Activated naive CD4-positive, alpha-beta T cell treated with anti-CD3 and anti-CD28 coated beads for 36 hours (primary cell): ENCODE results near the gene FTO. TPM values are rescaled to one million over a fixed set of nuclear protein-coding genes. Genes with fewer than 3 reads are reported as not detected.

ENCODE experiments used
- CTCF ChIA-PET: fragments of 350-600 bp; sonication (Branson Sonifier 250); formaldehyde crosslinking; loops from one replicate; lab custom pipeline; 2021; ENCODE audit warnings: antibody characterized with exemption; lab: Charles Lee
- DNase-seq: peaks from one replicate; pipeline ENCODE4 v3.0.0-alpha.2; 2020
- H3K27ac Mint-ChIP-seq: one replicate; pipeline ENCODE4 v1.8.0; 2021; ENCODE audit warnings: mild to moderate bottlenecking, mixed read lengths
- H3K27me3 Mint-ChIP-seq: one replicate; pipeline ENCODE4 v1.8.0; 2021; ENCODE audit warnings: low read depth, mixed read lengths
- H3K36me3 Mint-ChIP-seq: one replicate; pipeline ENCODE4 v1.8.0; 2021; ENCODE audit warnings: low read depth, mixed read lengths
- H3K4me1 Mint-ChIP-seq: one replicate; pipeline ENCODE4 v1.8.0; 2021; ENCODE audit warnings: low read depth, mixed read lengths
- H3K4me3 Mint-ChIP-seq: one replicate; pipeline ENCODE4 v1.8.0; 2021; ENCODE audit warnings: mild to moderate bottlenecking, moderate library complexity, mixed read lengths
- H3K9me3 Mint-ChIP-seq: one replicate; pipeline ENCODE4 v1.8.0; 2021; ENCODE audit warnings: mixed read lengths
- intact Hi-C: fragments of 100-400 bp; cut with micrococcal nuclease; formaldehyde crosslinking; loops from one replicate; pipeline ENCODE4 v1.15.1; 2023
- total RNA-seq, 2 experiments: library from RNA; stranded (reverse); gene quantifications; one replicate each; pipeline ENCODE4 v1.2.3, GENCODE V29; 2021

Gene FTO
- total RNA-seq, 2 experiments from 2014 or later: 60.2 to 63.9 TPM

DNA sequence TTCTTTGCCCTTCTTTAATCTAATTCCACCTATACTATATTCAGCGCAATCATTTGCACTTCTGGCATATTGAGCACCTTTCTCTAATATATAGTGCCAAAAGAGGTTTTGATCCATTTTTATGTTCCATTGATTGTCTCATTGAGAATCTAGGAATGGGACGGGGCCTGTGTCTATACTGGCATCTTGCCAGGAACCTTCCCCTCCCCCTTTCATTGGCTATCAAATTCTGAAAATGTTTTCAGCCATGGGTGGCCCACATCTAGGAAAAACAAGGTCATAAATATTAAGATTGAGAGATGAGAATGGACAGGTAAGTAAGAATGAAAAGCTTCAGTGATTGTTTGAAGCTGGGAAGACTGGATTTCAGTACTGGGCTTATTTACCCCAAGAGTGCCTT is 159.9 kb downstream of the FTO start:
- CTCF ChIA-PET: no interaction called here
- no peak overlapping the region for H3K4me3 Mint-ChIP-seq
- intact Hi-C loops: loop anchor here (2.0 kb wide), 2 partner anchors 41 to 49 kb away; no protein-coding TSS in a partner anchor
- no peak overlapping the region for H3K27ac Mint-ChIP-seq
- no peak for DNase-seq
- peaks cover 32% of the 10 kb centered on the region for H3K36me3 Mint-ChIP-seq
- H3K9me3 Mint-ChIP-seq: peaks cover 4% of the 10 kb centered on the region
- peaks cover 11% of the 10 kb centered on the region for H3K4me1 Mint-ChIP-seq
- no peaks in the 10 kb centered on the region for H3K27me3 Mint-ChIP-seq

DNA sequence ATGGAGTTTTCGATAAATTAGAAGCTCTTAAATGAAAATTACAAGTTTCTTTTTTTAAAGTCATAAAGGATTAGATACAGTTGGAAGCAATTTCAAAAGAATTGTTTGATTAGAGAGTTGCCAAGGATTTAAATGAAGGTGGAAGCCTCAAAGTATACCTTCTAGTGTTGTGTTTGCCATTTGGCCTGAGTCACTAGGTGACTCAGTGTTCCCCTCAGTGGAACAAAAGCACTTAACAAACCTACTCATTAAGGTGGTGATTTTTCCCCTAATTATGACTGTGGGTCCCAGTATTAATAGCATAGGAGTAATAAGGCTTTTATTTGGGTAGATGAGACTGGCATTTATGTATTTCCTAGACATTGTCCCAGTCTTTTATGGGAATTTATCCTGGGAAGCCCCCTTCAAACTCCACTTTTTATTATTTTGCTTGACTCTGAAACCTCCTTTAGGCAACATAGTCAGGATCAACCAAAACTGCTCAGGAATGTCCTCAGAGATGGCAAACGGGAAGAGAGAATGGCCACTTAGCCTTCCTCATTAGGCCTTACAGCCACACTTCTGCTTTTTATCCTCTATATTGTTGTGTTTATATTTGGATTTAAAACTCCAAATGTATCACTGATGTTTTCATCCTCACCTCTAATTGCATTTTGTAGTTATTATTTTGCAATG is 161.0 kb downstream of the FTO start:
- Mint-ChIP-seq H3K9me3 (peaks cover 11% of the 10 kb centered on the region), H3K27me3 (no peaks in the 10 kb centered on the region), H3K36me3 (peaks cover 38% of the 10 kb centered on the region), H3K4me3 (no peak overlapping the region), H3K4me1 (peaks cover 11% of the 10 kb centered on the region), H3K27ac (peak overlapping the region; percentile 27)
- intact Hi-C loops: loop anchor here (1.0 to 2.0 kb wide), 3 partner anchors 42 to 330 kb away; no protein-coding TSS in a partner anchor
- DNase-seq: peak; percentile 24
- CTCF ChIA-PET: interaction anchor here (0.8 kb wide), 1 partner anchor 28 kb away, joined by 4 read pairs; no protein-coding TSS in a partner anchor

DNA sequence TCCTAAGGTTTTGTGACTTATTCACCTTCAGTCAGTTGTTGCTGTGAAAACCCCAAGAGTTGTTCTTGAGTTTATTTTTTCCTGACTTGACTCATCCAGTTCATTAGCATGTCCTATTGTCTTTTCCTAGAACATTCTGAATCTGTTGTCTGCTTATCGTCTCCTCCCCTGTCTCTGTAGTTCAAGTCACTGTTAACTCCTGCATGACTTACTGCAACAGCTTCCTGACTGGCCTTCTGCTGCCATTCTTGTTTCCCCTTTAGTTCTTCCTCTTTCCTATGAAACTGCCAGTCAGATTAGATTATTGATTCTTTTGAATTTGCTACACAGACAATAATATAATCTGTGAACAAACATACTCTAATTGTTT is 161.5 kb downstream of the FTO start:
- Mint-ChIP-seq H3K36me3 (peaks cover 42% of the 10 kb centered on the region), H3K27ac (peak overlapping the region; percentile 27), H3K4me1 (peaks cover 11% of the 10 kb centered on the region), H3K27me3 (no peaks in the 10 kb centered on the region), H3K9me3 (peaks cover 15% of the 10 kb centered on the region), H3K4me3 (no peak overlapping the region)
- intact Hi-C loops: loop anchor here (1.0 to 2.0 kb wide), 3 partner anchors 43 to 330 kb away; no protein-coding TSS in a partner anchor
- CTCF ChIA-PET: no interaction called here
- no peak for DNase-seq

DNA sequence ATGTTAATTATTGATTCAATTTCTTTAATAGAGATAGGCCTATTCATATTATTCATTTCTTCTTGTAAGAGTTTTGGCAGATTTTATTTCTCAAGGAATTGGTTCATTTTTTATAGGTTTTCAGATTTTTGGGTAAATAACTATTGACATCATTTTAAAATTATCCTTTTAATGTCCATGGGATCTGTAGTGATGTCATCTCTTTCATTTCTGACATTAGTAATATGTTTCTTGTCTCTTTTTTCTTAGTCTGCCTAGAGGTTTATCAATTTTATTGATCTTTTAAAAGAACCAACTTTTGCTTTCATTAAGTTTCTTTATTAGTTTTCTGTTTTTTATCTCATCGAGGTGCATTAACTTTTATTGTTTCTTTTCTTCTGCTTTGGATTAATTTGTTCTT is 162.6 kb downstream of the FTO start:
- Mint-ChIP-seq H3K4me1 (peaks cover 11% of the 10 kb centered on the region), H3K27ac (no peak overlapping the region), H3K9me3 (peaks cover 22% of the 10 kb centered on the region), H3K36me3 (peaks cover 50% of the 10 kb centered on the region), H3K4me3 (no peak overlapping the region), H3K27me3 (no peaks in the 10 kb centered on the region)
- intact Hi-C loops: no loop called here
- CTCF ChIA-PET: no interaction called here
- DNase-seq: no peak

DNA sequence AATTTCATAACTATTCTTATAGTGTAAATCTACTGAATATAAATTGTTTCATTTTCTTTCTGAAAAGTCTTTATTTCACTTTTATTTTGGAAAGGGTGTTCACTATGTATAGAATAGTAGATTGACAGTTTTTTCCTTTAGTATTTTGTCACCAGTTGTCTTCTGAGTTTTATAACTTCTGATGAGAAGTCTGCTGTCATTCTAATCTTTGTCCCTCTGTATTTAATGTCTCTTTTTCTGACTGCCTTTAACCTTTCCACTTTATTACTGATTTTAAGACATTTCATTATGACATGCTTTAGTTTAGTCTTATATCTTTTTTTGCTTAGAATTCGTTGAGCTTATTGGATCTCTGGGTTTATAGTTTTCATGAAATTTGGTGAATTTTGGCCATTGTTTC is 166.9 kb downstream of the FTO start:
- Mint-ChIP-seq H3K4me1 (peaks cover 3% of the 10 kb centered on the region), H3K4me3 (no peak overlapping the region), H3K36me3 (peaks cover 54% of the 10 kb centered on the region), H3K9me3 (peaks cover 22% of the 10 kb centered on the region), H3K27ac (no peak overlapping the region), H3K27me3 (no peaks in the 10 kb centered on the region)
- DNase-seq: no peak
- CTCF ChIA-PET: no interaction called here
- intact Hi-C loops: no loop called here

DNA sequence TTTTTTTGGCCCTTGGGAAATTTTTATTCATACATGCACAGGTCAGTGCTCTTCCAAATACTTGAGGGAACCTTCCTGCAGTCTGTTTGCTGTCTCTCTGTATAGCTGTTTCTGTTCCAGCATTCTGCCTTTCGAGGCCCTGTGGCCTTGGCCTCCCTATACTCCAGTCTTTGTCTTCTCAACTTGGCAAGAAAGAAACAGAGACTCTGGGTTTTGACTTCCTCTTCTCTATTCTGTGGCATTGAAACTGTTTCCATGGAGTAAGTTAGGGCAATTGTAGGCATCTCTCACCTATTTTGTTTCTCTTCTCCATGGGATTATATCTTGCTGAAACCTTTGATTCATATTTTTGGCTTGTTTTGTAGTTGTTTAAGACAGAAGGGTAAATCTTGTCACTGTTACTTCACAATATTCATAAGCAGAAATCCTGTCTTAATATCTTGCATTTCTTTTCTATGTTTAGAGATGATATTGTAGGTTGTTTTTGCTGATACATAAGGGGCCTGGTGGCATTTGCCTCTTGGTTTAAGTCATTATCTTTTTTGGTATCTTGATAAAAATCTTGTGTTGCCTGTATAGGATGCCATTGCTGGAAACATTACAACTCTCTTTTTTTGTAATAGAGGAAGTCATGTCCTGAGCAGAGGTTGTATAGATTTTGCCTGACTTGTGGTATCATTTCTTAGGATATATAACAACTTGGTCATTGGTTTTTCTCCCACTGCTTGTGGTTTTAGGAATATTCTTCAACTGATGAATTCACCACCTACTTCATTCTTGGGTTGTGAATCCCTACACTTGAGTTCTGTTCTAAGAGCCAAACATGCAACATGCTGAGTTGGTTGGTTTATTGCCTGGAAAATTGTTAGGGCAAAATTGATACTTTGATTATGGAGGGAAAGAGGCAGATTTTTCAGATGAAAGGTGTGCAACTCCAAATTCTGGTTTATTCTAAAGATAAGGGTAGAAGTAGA is 168.6 kb downstream of the FTO start:
- no peak for DNase-seq
- Mint-ChIP-seq H3K4me3 (no peak overlapping the region), H3K36me3 (peaks cover 45% of the 10 kb centered on the region), H3K9me3 (peaks cover 20% of the 10 kb centered on the region), H3K27me3 (no peaks in the 10 kb centered on the region), H3K27ac (no peak overlapping the region), H3K4me1 (peaks cover 2% of the 10 kb centered on the region)
- intact Hi-C loops: no loop called here
- CTCF ChIA-PET: no interaction called here

DNA sequence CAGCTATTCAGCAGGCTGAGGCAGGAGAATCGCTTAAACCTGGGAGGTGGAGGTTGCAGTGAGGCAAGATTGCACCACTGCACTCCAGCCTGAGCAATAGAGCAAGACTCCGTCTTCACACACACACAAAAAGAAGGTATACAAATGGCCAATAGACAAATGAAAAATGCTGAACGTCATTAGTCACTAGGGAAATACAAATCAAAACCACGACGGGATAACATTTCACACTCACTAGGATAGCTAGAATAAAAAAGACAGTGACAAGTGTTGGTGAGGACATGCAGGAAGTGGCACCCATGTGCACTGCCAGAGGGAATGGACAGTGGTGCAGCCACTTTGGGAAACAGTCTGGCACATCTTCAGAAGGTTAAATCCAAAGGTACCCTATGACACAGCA is 172.9 kb downstream of the FTO start:
- Mint-ChIP-seq H3K4me1 (peaks cover 2% of the 10 kb centered on the region), H3K27me3 (no peaks in the 10 kb centered on the region), H3K27ac (no peak overlapping the region), H3K4me3 (no peak overlapping the region), H3K9me3 (no peaks in the 10 kb centered on the region), H3K36me3 (peaks cover 28% of the 10 kb centered on the region)
- CTCF ChIA-PET: no interaction called here
- intact Hi-C loops: no loop called here
- DNase-seq: no peak

DNA sequence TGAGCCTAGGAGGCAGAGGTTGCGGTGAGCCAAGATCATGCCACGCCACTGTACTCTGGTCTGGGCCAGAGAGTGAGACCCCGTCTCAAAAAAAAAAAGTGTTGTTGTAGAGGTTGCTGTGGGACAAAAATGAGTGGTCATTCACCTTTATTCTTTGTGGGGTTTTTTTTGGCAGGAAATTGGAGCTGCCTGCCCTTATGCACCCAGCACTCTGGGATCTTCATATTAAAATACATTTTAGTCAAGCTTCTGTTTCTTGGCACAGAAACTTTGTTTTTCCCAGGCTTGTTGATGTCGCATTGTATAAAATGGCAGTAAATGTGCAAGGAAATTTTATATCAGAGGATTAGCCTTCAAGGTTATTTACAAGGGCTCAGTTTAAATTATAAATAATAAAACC is 174.3 kb downstream of the FTO start:
- Mint-ChIP-seq H3K9me3 (no peaks in the 10 kb centered on the region), H3K27me3 (no peaks in the 10 kb centered on the region), H3K4me3 (no peak overlapping the region), H3K27ac (no peak overlapping the region), H3K36me3 (peaks cover 26% of the 10 kb centered on the region), H3K4me1 (no peaks in the 10 kb centered on the region)
- intact Hi-C loops: no loop called here
- CTCF ChIA-PET: no interaction called here
- DNase-seq: no peak

DNA sequence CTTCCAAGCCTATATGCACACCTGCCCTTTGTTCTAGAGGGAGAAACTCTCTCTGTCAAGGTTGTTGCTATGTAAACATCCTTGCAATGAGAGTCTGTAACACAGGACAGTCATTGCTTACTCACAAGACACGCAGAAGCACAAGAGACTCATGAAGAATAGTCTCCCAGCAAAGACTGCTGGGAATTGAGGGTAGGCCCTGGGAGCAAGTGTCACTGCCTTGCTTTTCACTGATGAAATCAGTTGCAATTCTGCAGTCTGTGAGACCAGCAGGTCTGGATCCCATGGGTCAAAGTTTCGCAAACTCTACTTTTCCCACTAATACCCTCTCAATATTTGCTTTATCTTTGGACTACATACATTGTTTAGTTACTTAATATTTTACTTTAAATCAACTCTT is 177.4 kb downstream of the FTO start:
- DNase-seq: no peak
- Mint-ChIP-seq H3K36me3 (peaks cover 40% of the 10 kb centered on the region), H3K27me3 (no peaks in the 10 kb centered on the region), H3K9me3 (peaks cover 2% of the 10 kb centered on the region), H3K4me1 (no peaks in the 10 kb centered on the region), H3K4me3 (no peak overlapping the region), H3K27ac (no peak overlapping the region)
- intact Hi-C loops: no loop called here
- CTCF ChIA-PET: no interaction called here

DNA sequence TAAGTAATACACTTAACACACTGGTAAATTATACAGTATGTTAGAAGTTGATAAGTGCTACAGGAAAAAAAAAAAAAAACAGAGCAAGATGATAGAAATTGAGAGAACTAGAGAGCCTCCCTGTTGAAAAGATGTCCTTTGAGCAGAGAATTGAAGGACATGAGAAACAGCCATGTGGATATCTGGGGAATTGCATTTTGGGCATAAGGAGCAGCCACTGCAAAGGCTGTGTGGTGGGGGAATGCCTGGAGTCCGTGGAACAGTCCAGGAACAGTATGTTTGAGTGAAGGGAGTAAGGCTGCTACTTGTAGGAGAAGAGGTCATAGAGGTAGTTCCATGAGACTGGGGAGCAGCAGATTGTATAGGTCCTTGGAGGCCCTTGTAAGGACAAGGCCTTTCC is 178.4 kb downstream of the FTO start:
- Mint-ChIP-seq H3K36me3 (peaks cover 41% of the 10 kb centered on the region), H3K4me1 (no peaks in the 10 kb centered on the region), H3K27ac (no peak overlapping the region), H3K27me3 (no peaks in the 10 kb centered on the region), H3K9me3 (peaks cover 2% of the 10 kb centered on the region), H3K4me3 (no peak overlapping the region)
- intact Hi-C loops: no loop called here
- CTCF ChIA-PET: no interaction called here
- DNase-seq: no peak

DNA sequence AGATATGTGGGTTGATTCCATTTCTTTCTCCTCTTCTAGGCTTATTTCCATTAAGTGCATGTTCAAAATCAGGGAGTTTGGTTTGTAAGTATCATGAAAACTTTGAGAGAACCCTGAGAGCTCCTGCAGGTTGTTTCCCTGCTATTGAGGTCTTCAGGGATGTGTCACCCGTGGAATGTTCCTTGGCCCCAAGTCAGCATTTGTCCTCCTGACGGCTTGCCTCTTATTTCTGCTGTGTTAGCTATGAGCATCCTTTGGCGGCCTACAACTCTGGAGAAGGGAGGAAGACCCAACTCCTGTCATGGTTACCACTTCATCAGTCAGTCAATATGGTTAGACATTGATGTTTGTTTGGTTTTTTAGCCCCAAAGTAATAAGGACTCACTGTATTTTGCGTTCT is 180.8 kb downstream of the FTO start:
- CTCF ChIA-PET: interaction anchor here (0.6 kb wide), 1 partner anchor 269 kb away, joined by 3 read pairs; no protein-coding TSS in a partner anchor
- intact Hi-C loops: no loop called here
- DNase-seq: no peak
- Mint-ChIP-seq H3K4me1 (no peaks in the 10 kb centered on the region), H3K27ac (no peak overlapping the region), H3K36me3 (peaks cover 40% of the 10 kb centered on the region), H3K4me3 (no peak overlapping the region), H3K9me3 (peaks cover 2% of the 10 kb centered on the region), H3K27me3 (no peaks in the 10 kb centered on the region)

DNA sequence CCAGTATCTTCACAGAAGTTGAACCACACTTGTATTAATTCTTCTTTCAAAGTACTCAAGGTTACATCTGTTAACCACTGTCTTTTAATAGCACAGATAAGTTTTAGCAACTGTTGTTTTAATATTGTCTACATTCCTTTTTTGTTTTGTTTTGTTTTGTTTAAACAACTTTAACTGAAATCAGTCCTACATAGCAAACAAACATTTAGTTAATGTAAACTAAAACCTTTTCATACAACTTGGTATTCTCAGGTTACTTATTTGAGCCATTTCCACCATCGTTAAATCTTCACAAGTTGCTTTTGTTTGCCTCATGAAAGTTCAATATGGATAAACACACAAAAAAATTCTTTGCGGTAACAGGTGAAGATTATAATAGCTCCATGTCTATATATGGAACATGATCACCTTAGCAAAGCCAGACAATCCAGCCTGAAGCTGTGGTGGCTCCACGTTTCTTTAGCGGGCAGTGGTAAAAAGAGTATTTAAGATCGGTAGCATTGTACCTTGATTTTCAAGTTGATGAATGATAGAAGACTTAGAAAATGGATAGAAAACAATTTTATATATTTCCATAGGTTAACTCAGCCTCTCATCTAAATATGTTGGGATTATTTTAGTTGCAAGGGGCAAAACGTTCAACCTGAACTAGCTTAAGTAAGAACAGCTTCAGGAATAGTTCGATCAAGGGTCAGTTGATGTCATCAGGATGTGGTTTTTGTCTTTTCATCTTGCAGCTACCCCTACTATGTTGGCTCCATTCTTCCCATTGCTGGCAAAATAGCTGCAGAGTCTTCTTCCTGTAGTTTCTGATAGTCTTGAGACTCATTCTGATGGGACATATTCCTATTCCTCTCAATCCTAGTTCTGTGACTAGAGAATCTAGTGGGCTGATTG is 182.8 kb downstream of the FTO start:
- CTCF ChIA-PET: interaction anchor here (0.6 to 1.2 kb wide), 3 partner anchors 10 to 143 kb away, joined by 3 to 7 read pairs (median 4); no protein-coding TSS in a partner anchor
- Mint-ChIP-seq H3K9me3 (peaks cover 2% of the 10 kb centered on the region), H3K36me3 (peaks cover 32% of the 10 kb centered on the region), H3K27me3 (no peaks in the 10 kb centered on the region), H3K27ac (no peak overlapping the region), H3K4me3 (no peak overlapping the region), H3K4me1 (no peaks in the 10 kb centered on the region)
- no peak for DNase-seq
- intact Hi-C loops: no loop called here
